Breast epithelium (tissue), 3 donors: Measurements from ENCODE around the gene ANO2.

Experiments
- POLR2A ChIP-seq: fragments of 450-650 bp; IDR thresholded peaks from one replicate; pipeline ENCODE4 v1.6.1; 2016; ENCODE audit warnings: antibody characterized with exemption, mild to moderate bottlenecking, moderate library complexity
- TF ChIP-seq, protein P1 (sequence below), 3 donors: fragments of 450-650 bp; IDR thresholded peaks; one replicate each; pipeline ENCODE4 v1.5.1; 2016 to 2017; ENCODE audit warnings: antibody characterized with exemption in 3 of 3, mild to moderate bottlenecking in 3 of 3, moderate library complexity in 3 of 3

DNA sequence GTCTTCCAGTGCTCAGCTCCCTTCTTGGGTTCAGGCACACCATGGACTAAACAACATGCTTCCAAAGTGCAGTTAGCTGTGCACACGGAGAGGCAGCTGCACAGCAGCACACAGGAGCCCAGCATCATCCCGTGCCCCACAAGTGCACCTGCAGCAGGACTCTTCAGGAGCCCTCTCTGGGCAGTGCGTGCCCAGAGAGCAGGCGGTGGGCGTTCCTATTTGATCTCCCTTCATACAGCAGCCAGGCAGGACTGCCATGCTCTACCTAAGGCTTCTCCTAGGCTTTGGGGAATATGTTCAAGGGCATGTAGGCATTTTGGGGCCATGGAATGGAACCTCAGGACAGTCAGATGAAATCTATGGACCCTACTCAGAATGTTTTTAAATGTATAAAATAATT, 35.5 kb downstream of the ANO2 start:
- TF ChIP-seq, protein P1, sequence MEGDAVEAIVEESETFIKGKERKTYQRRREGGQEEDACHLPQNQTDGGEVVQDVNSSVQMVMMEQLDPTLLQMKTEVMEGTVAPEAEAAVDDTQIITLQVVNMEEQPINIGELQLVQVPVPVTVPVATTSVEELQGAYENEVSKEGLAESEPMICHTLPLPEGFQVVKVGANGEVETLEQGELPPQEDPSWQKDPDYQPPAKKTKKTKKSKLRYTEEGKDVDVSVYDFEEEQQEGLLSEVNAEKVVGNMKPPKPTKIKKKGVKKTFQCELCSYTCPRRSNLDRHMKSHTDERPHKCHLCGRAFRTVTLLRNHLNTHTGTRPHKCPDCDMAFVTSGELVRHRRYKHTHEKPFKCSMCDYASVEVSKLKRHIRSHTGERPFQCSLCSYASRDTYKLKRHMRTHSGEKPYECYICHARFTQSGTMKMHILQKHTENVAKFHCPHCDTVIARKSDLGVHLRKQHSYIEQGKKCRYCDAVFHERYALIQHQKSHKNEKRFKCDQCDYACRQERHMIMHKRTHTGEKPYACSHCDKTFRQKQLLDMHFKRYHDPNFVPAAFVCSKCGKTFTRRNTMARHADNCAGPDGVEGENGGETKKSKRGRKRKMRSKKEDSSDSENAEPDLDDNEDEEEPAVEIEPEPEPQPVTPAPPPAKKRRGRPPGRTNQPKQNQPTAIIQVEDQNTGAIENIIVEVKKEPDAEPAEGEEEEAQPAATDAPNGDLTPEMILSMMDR (IDR thresholded peaks at IDR 0.05), result no peak
- no peak for TF ChIP-seq POLR2A
